GM06990 (cell line): ENCODE measurements around the gene WDR46.
A peak's percentile ranks its signal among the peaks of the same experiment; 100 is the strongest.
"Not testable (repeated sequence)": the region's sequence is repeated elsewhere in the genome, so short reads cannot be mapped to it uniquely, and the experiment has no call there.

Source experiments
- DNase-seq: peaks from one replicate; pipeline ENCODE4 v3.0.0-alpha.2; 2011; ENCODE audit not compliant: insufficient read length; ENCODE audit errors: extremely low read depth
- H3K27me3 ChIP-seq: replicated peaks from 2 replicates; pipeline ENCODE4 v1.6.0; 2011; ENCODE audit warnings: low read length; ENCODE audit not compliant: control insufficient read depth, insufficient read depth
- H3K36me3 ChIP-seq: 2 replicates; pipeline ENCODE4 v1.5.1; 2011; ENCODE audit warnings: low read length; ENCODE audit not compliant: control insufficient read depth, insufficient read depth
- H3K4me3 ChIP-seq: replicated peaks from 2 replicates; pipeline ENCODE4 v1.5.1; 2011; ENCODE audit warnings: low read depth, mild to moderate bottlenecking, control low read depth, low read length
- TF ChIP-seq, protein P1 (sequence below): IDR thresholded peaks from 2 replicates; pipeline ENCODE4 v1.5.1; 2011; ENCODE audit warnings: low read length, control low read depth, mild to moderate bottlenecking, inconsistent platforms; ENCODE audit not compliant: insufficient read depth, poor library complexity, severe bottlenecking

WDR46 gene

DNA sequence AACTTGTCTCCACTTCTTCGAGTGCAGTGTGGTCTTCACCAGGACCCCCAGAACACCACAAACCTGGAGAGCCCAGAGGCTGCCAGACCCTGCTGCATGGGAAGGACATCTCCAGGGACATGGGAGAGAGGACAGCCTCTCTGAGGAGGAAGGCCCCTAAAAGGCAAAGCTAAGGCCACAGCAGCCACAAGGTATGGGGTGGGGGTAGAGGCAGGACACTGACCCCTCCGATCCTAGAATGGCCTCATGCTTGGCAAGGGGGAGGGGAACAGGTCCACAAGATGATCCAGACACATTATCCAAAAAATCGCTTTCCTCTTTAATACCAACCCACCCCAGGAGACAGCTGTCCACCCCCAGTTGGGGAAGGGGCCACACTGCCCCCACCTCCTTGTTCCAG lies 10.2 kb downstream of the WDR46 start:
- Histone ChIP-seq H3K36me3 (peaks cover 27% of the 10 kb centered on the region), H3K4me3 (no peak overlapping the region), H3K27me3 (no peaks in the 10 kb centered on the region)
- no peak for DNase-seq
- TF ChIP-seq, protein P1, sequence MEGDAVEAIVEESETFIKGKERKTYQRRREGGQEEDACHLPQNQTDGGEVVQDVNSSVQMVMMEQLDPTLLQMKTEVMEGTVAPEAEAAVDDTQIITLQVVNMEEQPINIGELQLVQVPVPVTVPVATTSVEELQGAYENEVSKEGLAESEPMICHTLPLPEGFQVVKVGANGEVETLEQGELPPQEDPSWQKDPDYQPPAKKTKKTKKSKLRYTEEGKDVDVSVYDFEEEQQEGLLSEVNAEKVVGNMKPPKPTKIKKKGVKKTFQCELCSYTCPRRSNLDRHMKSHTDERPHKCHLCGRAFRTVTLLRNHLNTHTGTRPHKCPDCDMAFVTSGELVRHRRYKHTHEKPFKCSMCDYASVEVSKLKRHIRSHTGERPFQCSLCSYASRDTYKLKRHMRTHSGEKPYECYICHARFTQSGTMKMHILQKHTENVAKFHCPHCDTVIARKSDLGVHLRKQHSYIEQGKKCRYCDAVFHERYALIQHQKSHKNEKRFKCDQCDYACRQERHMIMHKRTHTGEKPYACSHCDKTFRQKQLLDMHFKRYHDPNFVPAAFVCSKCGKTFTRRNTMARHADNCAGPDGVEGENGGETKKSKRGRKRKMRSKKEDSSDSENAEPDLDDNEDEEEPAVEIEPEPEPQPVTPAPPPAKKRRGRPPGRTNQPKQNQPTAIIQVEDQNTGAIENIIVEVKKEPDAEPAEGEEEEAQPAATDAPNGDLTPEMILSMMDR = no peak

DNA sequence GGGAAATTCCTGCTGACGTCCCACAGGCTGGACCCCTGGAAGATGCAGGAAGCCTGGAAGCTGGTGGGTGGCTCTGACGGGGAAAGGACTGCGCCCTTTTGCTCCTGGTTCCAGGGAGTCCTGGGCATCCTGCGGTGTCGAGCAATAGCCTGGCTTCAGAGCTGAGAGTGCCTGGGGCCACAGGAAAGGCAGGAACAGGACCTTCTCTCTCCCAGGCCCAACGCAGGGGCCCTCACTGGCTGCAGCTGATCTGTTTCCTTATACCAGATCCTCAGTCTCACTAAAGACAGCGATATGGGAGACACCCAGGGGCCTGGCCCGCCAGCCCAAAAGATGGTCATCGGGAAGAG lies 10.7 kb downstream of the WDR46 start:
- DNase-seq = no peak
- peak overlapping the region; percentile 66 for H3K4me3 ChIP-seq
- no peaks in the 10 kb centered on the region for H3K27me3 ChIP-seq
- TF ChIP-seq, protein P1 = no peak
- H3K36me3 ChIP-seq = peaks cover 27% of the 10 kb centered on the region

DNA sequence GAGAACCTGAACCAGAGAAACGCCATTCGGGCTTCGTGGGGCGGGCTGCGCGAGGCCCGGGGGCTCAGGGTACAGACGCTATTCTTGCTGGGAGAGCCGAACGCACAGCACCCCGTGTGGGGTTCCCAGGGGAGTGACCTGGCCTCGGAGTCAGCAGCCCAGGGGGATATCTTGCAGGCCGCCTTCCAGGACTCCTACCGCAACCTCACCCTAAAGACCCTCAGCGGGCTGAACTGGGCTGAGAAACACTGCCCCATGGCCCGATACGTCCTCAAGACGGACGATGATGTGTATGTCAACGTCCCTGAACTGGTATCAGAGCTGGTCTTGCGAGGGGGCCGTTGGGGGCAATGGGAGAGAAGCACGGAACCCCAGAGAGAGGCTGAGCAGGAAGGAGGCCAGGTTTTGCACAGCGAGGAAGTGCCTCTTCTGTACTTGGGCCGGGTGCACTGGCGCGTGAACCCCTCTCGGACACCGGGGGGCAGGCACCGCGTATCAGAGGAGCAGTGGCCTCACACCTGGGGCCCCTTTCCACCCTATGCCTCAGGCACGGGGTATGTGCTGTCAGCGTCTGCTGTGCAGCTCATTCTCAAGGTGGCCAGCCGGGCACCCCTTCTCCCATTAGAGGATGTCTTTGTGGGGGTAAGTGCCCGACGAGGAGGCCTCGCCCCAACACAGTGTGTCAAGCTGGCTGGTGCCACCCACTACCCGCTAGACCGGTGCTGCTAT lies 11.2 kb downstream of the WDR46 start:
- peak; percentile 77 for DNase-seq
- TF ChIP-seq, protein P1 = no peak
- H3K36me3 ChIP-seq = peaks cover 27% of the 10 kb centered on the region
- H3K4me3 ChIP-seq = peak overlapping the region; percentile 66
- no peaks in the 10 kb centered on the region for H3K27me3 ChIP-seq

DNA sequence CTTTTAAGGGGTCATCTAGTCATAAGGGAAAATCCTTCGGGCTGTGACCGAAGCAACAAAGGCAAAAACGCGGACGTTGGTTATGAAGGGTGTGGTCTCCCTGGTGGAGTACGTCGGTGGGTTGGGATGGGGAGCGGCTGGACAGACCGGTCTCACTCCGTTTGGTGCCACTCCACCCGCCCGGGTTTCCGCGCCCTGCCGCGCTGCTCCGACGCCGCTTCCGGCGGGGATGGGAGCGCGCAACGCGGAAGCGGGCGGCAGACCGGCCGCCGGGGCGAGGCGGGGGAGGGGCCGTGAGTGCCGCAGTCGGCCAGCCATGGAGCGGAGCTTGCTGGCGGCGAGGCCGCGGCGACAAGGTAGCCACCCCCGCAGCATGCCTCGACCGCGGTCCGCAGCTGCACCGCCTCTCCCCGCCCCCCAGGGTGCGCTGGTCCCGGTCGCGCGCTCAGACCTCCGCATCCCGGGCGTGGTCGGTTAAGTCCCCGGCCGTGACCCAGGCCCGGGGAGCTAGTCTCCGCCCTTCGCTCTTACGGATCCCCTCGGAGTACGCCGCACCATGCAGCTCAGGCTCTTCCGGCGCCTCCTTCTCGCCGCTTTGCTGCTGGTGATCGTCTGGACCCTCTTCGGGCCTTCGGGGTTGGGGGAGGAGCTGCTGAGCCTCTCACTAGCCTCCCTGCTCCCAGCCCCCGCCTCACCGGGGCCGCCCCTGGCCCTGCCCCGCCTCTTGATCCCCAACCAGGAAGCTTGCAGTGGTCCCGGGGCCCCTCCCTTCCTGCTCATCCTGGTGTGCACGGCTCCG lies 12.0 kb downstream of the WDR46 start, which contains the start of gene B3GALT4:
Gene B3GALT4, plus strand, starts transcription at position 260 of the 799 bp plus-strand sequence. Its CDS starts 297 bp downstream, at position 557.
- Histone ChIP-seq H3K4me3 (peak within 1 kb of the TSS; percentile 66), H3K27me3 (no peaks in the 10 kb centered on the region), H3K36me3 (peaks cover 26% of the 10 kb centered on the region)
- TF ChIP-seq, protein P1 = peak; percentile 35
- peak; percentile 94 for DNase-seq

DNA sequence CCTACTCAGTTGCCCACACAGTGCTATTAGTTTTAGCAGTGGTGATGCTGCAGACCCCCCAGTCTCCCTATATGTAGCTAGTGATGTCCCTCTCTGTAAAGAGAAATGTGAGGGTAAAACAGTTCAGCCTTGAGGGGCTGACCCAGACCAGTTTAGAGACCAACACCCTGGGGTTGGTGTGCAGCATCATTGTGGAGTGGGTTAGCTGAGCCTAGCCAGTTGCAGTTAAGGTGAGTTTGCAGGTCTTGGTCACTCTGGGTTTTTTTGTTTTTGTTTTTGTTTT lies 12.5 kb downstream of the WDR46 start:
- DNase-seq = no peak
- TF ChIP-seq, protein P1 = no peak
- peaks cover 26% of the 10 kb centered on the region for H3K36me3 ChIP-seq
- H3K4me3 ChIP-seq = peak overlapping the region; percentile 66
- H3K27me3 ChIP-seq = no peaks in the 10 kb centered on the region

DNA sequence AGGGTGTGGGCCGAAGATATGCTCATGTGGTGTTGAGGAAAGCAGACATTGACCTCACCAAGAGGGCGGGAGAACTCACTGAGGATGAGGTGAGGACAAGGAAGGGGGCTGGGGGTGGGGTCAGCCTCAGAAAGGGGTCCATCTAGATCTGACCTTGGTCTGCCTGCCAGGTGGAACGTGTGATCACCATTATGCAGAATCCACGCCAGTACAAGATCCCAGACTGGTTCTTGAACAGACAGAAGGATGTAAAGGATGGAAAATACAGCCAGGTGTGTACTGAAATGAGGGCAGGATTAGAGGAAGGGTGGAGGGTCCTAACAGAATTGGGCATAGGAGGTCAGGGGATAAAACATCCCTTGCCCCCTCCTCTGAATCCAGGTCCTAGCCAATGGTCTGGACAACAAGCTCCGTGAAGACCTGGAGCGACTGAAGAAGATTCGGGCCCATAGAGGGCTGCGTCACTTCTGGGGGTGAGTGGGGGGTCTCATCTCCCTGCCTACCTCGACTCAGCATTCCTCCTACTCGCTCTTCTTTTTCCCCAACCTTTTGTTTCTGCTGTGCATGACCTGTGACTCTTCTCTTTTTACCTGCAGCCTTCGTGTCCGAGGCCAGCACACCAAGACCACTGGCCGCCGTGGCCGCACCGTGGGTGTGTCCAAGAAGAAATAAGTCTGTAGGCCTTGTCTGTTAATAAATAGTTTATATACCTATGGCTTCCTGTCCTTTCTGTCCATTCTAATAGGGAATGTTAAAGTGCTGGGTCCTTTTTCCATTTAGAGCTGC lies 13.1 kb downstream of the WDR46 start:
- Histone ChIP-seq H3K4me3 (peak overlapping the region; percentile 66), H3K36me3 (peaks cover 26% of the 10 kb centered on the region)
- not testable (repeated sequence) for DNase-seq, H3K27me3 ChIP-seq
